SH-SY5Y (cell line): Measurements from ENCODE around the gene CYTH3.

ENCODE experiments used
- GATA2 ChIP-seq: IDR thresholded peaks from 2 replicates; pipeline ENCODE4 v1.6.1; 2011; ENCODE audit warnings: mild to moderate bottlenecking, low read depth, low read length
- GATA3 ChIP-seq: IDR thresholded peaks from 2 replicates; pipeline ENCODE4 v1.6.1; 2011; ENCODE audit warnings: low read depth, mild to moderate bottlenecking, low read length, moderate library complexity

The CYTH3 gene

DNA sequence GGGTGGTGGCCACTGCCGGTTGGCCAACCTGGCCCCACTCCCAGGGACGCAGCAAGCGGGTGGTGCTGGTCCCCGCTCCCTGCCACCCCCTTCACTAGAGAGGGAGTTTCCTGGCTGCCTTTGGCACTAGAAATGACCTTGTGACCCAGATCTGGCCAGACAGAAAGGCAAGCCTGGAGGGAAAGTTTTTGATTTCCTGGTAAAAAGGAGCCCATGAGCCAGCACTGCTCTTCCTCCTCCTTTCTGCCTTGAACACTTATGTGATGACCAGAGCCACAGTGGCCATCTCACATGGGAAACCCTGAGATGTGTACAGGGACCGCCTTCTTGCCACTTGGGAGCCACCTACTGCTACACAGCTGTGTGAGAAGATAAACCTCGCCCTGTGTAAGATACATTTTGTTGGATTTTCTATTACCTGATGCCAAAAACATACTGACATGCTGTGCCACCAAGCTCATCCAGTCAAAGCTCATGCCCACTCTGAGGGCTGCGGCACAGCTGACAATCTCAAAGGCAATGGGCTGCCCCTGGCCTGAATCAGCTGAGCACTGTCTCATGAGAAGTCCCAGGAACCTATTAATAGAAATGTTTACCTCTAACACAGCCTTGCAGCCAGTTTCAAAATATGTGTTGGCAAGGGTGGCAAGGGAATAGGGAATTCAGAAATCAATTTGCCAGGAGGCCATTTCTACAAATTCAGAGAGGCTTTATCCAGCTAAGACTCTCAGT is 94.0 kb downstream of the CYTH3 start:
- TF ChIP-seq GATA3 = no peak
- no peak for TF ChIP-seq GATA2

DNA sequence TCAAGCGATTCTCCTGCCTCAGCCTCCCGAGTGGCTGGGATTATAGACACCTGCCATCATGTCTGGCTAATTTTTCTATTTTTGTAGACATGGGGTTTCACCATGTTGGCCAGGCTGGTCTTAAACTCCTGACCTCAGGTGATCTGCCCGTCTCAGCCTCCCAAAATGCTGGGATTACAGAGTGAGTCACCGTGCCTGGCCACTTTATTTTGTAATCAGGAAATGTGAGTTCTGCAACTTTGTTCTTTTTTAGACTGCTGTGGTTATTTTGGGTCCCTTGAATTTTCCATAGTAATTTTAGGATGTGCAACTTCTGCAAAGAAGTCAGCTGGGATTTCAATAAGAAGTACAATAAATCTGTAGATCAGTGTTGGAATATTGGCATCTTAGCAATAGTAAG is 96.8 kb downstream of the CYTH3 start:
- no peak for TF ChIP-seq GATA3
- no peak for TF ChIP-seq GATA2

GRCh38 chr7:6172910-6173295 is 99.5 kb downstream of the CYTH3 start:
- no peak for TF ChIP-seq GATA3
- no peak for TF ChIP-seq GATA2

- 0 out of 2 replicates have a peak, but pooled peaks have one; percentile 60 for TF ChIP-seq GATA2
- no peak for TF ChIP-seq GATA3
Measured at GRCh38 chr7:6172224-6172909, 100.1 kb downstream of the CYTH3 start.

GRCh38 chr7:6171532-6172223 is 100.7 kb downstream of the CYTH3 start:
- TF ChIP-seq GATA2 (no peak), GATA3 (no peak)

- TF ChIP-seq GATA2 = no peak
- TF ChIP-seq GATA3 = no peak
Measured at GRCh38 chr7:6170571-6171531, 101.6 kb downstream of the CYTH3 start.

- TF ChIP-seq GATA3 (no peak), GATA2 (no peak)
Measured at GRCh38 chr7:6169805-6170520, 102.5 kb downstream of the CYTH3 start.

DNA sequence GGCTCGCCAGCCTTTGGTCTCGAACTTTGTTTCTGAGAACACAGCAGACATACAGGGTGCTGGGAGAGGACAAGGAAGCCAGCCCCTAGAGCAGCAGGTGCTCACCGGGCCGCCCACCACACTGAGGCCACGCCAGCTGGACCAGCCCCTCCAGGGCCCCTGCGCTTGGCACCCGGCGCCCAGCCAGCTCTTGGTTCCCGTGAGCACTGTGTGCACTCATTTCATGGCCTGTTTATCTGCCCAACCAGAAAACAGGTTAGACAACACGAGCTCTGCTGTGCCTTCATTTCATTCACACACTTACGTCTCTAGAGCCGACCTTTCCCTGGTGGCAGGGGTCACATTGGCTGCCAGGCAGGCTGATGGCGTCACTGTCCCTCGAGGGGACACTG is 104.0 kb downstream of the CYTH3 start:
- TF ChIP-seq GATA3 (no peak), GATA2 (no peak)

DNA sequence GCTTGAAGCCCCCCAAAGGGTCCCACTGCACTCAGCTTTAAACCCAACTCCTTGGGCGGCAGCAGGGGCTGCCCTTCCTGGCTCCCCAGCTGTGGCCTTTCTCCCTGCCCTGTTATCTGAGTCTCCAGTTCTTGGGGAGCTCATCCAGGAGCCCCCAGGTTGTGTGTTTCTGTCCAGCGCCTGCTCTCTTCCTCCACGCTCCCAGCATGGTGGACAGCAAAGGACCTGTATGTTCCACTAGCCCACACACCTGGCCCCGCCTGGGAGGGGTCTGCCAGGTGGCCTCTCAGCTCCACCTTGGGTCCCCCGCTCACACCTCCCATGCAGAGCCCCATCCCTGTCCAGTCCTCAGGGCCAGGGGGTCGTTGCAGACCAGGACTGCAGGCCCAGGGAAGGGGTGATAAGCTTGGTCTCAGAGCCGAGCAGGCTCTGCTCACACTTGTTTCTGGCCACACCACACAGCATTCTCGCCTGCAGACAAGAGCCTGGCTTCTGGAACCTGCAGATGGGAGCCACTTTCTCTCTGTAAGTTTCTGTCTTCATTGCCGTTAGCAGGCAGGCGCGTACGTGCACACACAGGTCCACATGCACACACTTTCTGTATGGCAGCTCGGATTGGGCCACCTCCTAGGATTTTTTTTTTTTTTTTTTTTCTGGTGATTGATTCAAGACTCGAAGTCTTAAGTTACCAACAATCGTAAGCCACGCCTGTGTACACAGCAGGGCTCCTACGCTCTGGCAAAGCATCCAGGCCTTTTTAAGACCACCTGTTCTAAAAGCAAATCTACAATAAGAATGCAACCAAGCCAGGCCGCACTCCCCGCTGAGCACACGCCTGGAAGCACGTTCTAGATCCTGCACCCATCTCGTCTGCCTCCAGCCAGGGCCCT is 104.6 kb downstream of the CYTH3 start:
- TF ChIP-seq GATA3 (no peak), GATA2 (no peak)

GRCh38 chr7:6167004-6167551 is 105.3 kb downstream of the CYTH3 start:
- TF ChIP-seq GATA3 = no peak
- TF ChIP-seq GATA2 = no peak

- TF ChIP-seq GATA3 = no peak
- TF ChIP-seq GATA2 = no peak
Measured at GRCh38 chr7:6166443-6166891, 106.0 kb downstream of the CYTH3 start.
